Thyroid gland (tissue), 4 donors: Measurements from ENCODE around the gene NGEF.

ENCODE experiments used
- POLR2A ChIP-seq, 2 donors: fragments of 450-650 bp; IDR thresholded peaks; one replicate each; pipeline ENCODE4 v1.6.1; 2017; ENCODE audit warnings: antibody characterized with exemption in 2 of 2, mild to moderate bottlenecking in 2 of 2, moderate library complexity in 1 of 2
- TF ChIP-seq, protein P1 (sequence below), 6 experiments: fragments of 200-600 bp in 3 of 6; fragments of 450-650 bp in 3 of 6; sonication (generic) in 3 of 6; IDR thresholded peaks; one replicate each; pipeline ENCODE4 v1.5.1; 2016 to 2019; ENCODE audit warnings: antibody characterized with exemption in 6 of 6, mild to moderate bottlenecking in 2 of 6, inconsistent platforms in 1 of 6, moderate library complexity in 1 of 6

DNA sequence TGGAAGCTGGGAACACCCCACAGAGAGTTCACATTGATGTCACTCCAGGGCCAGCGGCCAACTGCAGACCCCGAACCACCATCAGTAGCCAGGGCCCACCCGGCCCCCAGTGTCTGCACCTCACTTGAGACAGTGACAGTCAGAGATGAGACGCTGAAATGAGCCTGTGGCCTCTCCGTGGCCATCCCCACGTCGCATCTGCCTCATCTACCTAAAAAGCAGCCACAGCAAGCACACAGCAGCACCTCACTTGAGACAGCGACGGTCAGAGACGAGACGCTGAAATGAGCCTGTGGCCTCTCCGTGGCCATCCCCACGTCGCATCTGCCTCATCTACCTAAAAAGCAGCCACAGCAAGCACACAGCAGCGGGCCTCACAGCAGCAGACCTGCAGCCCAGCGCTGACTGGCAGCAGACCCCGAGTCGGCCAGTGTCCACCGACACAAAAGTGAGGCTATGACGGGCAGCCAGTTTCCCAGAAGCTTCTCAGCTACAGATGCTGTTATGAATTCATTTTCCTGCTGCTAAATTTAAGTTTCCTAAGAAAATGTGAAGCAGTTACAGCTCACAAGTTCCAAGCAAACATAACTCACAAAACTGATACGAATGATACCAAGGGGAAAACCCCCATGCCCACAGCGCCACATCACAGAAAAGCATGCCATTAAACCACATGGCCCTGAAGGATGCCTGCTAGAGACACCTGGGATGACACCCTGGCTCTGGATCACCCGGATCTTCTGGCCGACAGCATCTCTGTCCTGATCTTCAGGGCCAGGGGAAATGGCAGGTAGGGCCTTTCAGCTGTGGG lies 115.3 kb downstream of the NGEF start:
- TF ChIP-seq POLR2A (IDR thresholded peaks at IDR 0.05): no peak
- TF ChIP-seq, protein P1, sequence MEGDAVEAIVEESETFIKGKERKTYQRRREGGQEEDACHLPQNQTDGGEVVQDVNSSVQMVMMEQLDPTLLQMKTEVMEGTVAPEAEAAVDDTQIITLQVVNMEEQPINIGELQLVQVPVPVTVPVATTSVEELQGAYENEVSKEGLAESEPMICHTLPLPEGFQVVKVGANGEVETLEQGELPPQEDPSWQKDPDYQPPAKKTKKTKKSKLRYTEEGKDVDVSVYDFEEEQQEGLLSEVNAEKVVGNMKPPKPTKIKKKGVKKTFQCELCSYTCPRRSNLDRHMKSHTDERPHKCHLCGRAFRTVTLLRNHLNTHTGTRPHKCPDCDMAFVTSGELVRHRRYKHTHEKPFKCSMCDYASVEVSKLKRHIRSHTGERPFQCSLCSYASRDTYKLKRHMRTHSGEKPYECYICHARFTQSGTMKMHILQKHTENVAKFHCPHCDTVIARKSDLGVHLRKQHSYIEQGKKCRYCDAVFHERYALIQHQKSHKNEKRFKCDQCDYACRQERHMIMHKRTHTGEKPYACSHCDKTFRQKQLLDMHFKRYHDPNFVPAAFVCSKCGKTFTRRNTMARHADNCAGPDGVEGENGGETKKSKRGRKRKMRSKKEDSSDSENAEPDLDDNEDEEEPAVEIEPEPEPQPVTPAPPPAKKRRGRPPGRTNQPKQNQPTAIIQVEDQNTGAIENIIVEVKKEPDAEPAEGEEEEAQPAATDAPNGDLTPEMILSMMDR (IDR thresholded peaks at IDR 0.05): no peak
